Embryonic facial prominence (tissue), 1 donor: Measurements from ENCODE around the gene PAX9.
"Not testable (repeated sequence)": the region's sequence is repeated elsewhere in the genome, so short reads cannot be mapped to it uniquely, and the experiment has no call there.

Experiments used
- DNase-seq: peaks from one replicate; pipeline ENCODE4 v3.0.0-alpha.2; 2016; ENCODE audit errors: extremely low spot score

The PAX9 gene

GRCh38 chr14:36672095-36672494 lies 10.4 kb downstream of the PAX9 start:
- DNase-seq, result no peak

DNA sequence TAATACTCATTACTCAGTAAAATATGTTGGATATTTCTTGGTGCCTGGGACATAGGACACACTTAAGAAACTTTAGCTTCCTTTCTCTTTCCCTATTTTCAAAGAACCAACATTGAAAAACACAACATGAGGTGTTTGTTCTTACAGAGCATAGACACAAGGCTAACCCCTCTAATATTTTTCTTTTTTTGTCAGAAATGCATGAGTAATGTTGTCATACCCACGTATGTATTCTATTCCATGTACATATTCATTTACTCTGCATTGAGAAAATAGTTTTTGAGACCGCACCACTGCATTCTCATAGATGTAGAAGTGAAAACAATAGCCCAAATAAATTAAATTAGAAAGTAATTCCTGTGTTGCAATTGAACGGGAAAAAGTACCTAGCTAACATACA lies 13.0 kb downstream of the PAX9 start:
- DNase-seq, result no peak

DNA sequence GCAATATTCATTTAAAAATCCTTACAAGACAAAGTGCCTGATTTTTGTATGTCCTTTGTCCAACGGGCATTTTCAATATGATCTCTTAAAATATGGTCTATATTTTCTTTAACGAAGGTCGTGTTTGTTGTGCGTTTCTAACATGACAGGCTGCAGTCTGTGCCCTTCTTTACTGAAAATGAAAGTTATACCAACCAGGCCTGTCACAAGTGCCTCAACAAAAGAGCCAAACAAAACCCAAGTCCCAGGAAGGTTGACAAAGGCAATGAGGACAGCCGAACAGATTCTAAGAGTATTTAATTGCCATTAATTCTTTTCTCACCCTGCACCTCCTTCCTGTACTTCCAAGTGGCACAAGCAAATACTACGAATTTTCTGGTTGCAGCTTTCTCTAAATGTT lies 13.9 kb downstream of the PAX9 start:
- no peak for DNase-seq

- DNase-seq, result no peak
Observed at GRCh38 chr14:36676236-36676635, 14.6 kb downstream of the PAX9 start.

- DNase-seq, result no peak
Observed at GRCh38 chr14:36682338-36682737, 20.7 kb downstream of the PAX9 start.

DNA sequence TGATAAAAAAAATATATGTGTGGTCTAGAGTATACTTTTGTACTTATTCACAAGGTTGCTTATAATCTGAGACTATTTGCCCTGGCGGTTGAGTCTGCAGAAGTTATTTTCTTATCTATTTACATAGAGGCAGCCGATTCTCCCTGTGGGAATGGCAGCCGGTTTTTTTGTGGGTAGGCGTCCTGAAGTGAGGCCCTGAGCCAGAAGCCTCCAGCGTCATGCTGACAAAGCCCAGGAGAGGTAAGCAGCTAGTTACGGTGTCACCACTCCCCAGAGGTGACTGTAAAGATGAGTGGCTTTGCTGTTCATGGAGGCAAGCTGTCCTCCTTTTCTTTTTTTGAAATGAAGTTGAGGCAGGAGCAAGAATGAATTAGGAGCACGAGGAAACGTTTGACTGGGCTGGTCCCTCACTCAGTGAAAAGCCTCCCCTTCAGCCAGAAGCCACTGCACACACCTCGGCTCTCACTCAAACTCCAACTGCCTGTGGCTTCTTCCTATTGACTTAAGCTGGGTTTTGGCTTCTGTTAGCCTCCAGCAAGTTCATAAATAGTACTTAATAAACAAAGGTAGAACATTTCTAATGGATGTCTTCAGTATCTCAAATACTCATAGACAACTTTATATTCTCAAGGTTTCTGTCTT lies 21.5 kb downstream of the PAX9 start:
- no peak for DNase-seq

GRCh38 chr14:36684946-36685345 lies 23.3 kb downstream of the PAX9 start:
- no peak for DNase-seq

GRCh38 chr14:36690311-36691040 lies 28.8 kb downstream of the PAX9 start:
- DNase-seq, result no peak

DNA sequence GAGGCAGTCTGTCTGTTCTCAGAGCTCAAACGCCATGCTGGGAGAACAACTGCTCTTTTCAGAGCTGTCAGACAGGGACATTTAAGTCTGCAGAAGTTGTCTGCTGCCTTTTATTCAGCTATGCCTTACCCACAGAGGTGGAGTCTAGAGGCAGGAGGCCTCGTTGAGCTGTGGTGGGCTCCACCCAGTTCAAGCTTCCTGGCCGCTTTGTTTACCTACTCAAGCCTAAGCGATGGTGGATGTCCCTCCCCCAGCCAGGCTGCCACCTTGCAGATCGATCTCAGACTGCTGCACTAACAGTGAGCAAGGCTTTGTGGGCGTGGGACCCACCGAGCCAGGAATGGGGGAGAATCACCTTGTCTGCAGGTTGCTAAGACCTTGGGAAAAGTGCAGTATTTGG lies 37.8 kb downstream of the PAX9 start:
- not testable (repeated sequence) for DNase-seq

GRCh38 chr14:36700651-36701050 lies 39.0 kb downstream of the PAX9 start:
- DNase-seq, result no peak

GRCh38 chr14:36701132-36701531 lies 39.5 kb downstream of the PAX9 start:
- DNase-seq, result no peak

GRCh38 chr14:36702474-36702873 lies 40.8 kb downstream of the PAX9 start:
- DNase-seq, result no peak

GRCh38 chr14:36707570-36707969 lies 45.9 kb downstream of the PAX9 start:
- DNase-seq, result no peak

- DNase-seq, result no peak
Observed at GRCh38 chr14:36713960-36714703, 52.5 kb downstream of the PAX9 start.

DNA sequence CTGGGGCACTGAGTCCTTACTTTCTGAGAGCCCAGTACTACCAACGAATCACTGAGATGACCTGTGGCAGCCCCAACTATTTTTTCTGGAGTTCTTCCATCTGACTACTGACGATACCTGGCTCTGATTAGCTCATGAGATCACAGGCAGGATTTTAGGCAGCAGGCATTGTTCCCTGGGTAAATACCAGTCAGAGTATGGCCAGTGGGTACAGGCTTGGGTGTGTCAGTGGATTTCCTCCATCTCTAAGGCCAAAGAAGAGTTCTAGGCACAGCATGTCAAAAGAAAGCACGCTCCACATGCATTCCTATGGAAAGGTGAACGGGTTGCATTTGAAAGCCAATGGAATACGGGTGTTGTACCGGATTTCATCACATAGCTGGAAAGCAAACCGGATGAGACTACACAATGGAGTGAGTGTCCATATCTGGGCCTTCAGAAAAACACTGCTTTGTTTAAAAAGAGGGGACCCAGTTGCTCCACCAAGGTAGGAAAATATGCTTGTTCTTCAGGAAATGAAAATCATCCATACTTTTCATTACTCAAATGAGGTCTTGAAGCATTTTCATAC lies 55.0 kb downstream of the PAX9 start:
- no peak for DNase-seq

DNA sequence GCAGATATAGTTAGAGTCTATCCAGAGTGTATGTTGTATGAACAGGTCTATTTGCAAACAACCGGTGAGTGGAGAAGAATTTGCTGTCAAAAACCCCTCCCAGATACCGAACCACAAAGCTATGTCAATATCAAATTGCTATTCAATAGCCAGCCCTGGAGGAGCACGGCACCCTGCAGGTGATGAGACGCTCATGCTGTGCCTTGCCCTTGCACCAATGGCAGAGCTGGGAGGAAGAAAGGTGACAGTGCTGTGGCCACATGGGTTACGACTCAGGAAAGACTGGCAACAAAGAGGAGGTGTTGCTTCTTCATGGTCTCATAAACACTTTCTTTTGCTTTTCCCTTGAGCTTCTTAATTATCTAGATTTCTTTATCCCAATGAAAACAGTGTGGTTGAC lies 55.7 kb downstream of the PAX9 start:
- no peak for DNase-seq

DNA sequence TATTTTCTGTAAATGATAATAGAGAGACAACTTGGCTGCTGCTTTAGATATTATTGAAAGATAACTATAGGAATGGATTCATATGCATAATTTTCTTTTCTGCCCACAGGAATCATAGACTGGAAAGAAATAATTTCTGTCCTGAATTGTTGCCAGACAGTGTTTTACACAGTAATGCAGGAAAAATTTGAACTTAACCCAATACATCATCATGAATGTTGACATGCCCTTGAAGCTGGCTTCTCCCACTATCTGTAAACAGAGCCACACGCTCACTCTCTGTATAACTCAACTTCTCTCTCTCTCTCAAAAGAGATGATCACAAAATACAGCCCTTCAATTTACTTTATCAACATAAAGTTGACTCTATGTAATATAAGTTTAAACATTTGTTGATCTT lies 56.6 kb downstream of the PAX9 start:
- DNase-seq, result no peak

- DNase-seq, result no peak
Observed at GRCh38 chr14:36719823-36720222, 58.2 kb downstream of the PAX9 start.

- DNase-seq, result no peak
Observed at GRCh38 chr14:36720657-36721056, 59.0 kb downstream of the PAX9 start.

DNA sequence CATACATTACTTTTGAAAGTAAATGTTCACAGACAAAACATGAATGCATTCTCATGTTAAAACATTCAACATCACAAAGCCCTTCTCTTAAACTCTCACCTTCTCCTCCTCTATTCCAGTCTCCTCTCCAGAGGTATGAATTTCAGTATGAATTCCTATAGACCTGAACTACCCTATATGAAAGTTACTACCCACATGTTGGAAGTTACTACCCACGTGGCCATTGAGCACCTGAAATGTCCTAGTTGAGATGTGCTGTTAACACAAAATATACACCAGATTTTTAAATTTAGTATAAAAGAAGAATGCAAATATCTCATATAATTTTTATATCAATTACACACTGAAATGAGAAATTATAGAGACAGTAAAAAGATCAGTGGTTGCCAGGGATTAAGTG lies 60.2 kb downstream of the PAX9 start:
- DNase-seq, result no peak

DNA sequence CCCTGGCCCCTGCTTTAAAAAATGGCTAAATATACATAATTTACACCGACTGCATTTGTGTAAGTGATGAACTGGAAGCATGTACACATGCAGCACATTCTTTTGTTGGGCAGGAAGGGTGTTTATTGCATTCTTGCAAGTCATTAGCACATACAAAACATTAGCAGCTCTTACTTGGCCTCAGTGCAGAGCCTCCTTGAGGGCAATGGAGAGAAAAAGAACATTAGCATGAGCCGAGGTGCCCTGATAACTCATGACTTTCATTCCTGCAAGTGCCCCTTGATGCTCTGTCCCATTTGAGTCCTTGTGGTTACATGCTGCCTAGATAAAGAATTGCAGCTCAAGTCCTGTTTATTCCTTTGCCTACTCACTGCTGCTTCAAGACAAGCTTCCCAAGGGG lies 61.9 kb downstream of the PAX9 start:
- no peak for DNase-seq

GRCh38 chr14:36724162-36724561 lies 62.5 kb downstream of the PAX9 start:
- DNase-seq, result no peak

DNA sequence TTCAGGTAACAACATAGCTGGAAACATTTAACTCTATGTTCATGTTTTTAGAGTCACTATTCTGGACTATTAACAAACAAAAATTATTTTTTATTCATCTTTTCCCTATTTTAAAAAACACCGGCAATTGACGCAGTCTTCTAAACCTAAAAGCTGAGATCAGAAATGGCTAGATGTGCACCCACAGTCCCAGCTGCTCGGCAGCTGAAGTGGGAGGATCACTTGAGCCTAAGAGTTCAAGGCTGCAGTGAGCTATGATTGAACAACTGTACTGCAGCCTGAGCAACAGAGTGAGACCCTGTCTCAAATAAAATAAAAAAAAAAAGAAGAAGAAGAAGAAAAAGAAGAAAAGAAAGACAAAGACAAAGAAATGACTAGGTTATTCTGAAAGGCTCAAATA lies 64.5 kb downstream of the PAX9 start:
- no peak for DNase-seq
